ENCODE results near the gene PTGER4.

DNA sequence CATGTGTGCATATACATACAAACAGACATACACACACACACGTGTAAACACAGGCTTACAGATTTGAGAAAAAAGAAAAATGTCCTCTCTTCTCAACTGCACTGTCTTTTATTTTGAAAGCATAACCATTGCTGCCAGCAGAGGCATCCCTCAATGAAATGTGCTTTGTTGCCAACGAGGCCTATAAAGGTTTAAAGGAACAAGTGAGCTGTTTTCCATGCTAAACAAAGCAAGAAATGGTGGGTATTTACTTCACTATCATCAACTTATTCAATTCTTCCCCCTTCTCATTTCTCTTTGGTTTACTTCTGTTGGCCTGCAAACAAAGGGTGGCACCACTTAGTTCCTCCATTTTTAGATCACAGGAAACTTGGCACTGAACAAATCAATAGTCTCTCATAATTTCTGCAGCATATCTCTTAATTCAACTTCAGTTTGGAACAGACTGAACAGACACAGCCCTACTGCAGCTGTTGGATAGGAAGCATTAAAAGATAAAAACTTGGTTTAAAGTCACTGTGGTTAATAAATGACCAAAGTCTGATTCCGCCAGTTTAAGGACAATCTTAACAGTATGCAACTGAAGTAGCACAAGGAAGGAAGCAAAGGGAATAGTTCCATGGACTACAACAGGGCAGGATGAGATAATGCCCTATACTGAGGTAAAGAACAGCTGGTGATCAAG lies 54.3 kb downstream of the PTGER4 start:
- TF ChIP-seq, protein P1, sequence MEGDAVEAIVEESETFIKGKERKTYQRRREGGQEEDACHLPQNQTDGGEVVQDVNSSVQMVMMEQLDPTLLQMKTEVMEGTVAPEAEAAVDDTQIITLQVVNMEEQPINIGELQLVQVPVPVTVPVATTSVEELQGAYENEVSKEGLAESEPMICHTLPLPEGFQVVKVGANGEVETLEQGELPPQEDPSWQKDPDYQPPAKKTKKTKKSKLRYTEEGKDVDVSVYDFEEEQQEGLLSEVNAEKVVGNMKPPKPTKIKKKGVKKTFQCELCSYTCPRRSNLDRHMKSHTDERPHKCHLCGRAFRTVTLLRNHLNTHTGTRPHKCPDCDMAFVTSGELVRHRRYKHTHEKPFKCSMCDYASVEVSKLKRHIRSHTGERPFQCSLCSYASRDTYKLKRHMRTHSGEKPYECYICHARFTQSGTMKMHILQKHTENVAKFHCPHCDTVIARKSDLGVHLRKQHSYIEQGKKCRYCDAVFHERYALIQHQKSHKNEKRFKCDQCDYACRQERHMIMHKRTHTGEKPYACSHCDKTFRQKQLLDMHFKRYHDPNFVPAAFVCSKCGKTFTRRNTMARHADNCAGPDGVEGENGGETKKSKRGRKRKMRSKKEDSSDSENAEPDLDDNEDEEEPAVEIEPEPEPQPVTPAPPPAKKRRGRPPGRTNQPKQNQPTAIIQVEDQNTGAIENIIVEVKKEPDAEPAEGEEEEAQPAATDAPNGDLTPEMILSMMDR (IDR thresholded peaks at IDR 0.05): no peak
- no peak for TF ChIP-seq POLR2A (IDR thresholded peaks at IDR 0.05)
